ENCODE measurements around the gene TERB1. TPM values are rescaled to one million over a fixed set of nuclear protein-coding genes. Genes with fewer than 3 reads are reported as not detected.

The TERB1 gene
- total RNA-seq, 1 donor from 2014 or later: not detected

- no peak overlapping the region for H2AFZ ChIP-seq (replicated peaks)
- Mint-ChIP-seq H3K4me3 (no peak overlapping the region), H3K27ac (no peak overlapping the region), H3K4me1 (no peaks in the 10 kb centered on the region), H3K27me3 (ENCODE audit: insufficient read depth, low read depth) (no peaks in the 10 kb centered on the region), H3K36me3 (peaks cover 31% of the 10 kb centered on the region), H3K9me3 (no peaks in the 10 kb centered on the region)
- TF ChIP-seq EZH2phosphoT487 (IDR thresholded peaks at IDR 0.05): no peak
- TF ChIP-seq CTCF (IDR thresholded peaks at IDR 0.05): no peak
- TF ChIP-seq EZH2 (IDR thresholded peaks at IDR 0.05): no peak
- no peak for DNase-seq (ENCODE audit: low spot score)
- peaks cover 49% of the 10 kb centered on the region for H3K36me3 ChIP-seq
- H3K27ac ChIP-seq: no peak overlapping the region
- no peaks in the 10 kb centered on the region for H4K20me1 ChIP-seq (ENCODE audit: low read depth)
- H3K27me3 ChIP-seq: no peaks in the 10 kb centered on the region
- H3K79me2 ChIP-seq (ENCODE audit: low read depth): no peaks in the 10 kb centered on the region
- H3F3A ChIP-seq (ENCODE audit: low read depth): peaks cover 6% of the 10 kb centered on the region
- no peaks in the 10 kb centered on the region for H3K4me1 ChIP-seq
- H3K4me2 ChIP-seq: no peak overlapping the region
- no peak overlapping the region for H3K9ac ChIP-seq
- H3K4me3 ChIP-seq: no peak overlapping the region
- no peaks in the 10 kb centered on the region for H3K9me3 ChIP-seq (ENCODE audit: low read depth)
Measured at GRCh38 chr16:66809765-66810164, 8.4 kb upstream of the TERB1 start.

- no peaks in the 10 kb centered on the region for H3K4me1 ChIP-seq
- Mint-ChIP-seq H3K36me3 (peaks cover 26% of the 10 kb centered on the region), H3K9me3 (no peaks in the 10 kb centered on the region), H3K27ac (no peak overlapping the region), H3K4me1 (no peaks in the 10 kb centered on the region), H3K27me3 (ENCODE audit: insufficient read depth, low read depth) (no peaks in the 10 kb centered on the region), H3K4me3 (no peak overlapping the region)
- H3K79me2 ChIP-seq (ENCODE audit: low read depth): no peaks in the 10 kb centered on the region
- no peak overlapping the region for H3K9ac ChIP-seq
- H3F3A ChIP-seq (ENCODE audit: low read depth): peaks cover 15% of the 10 kb centered on the region
- TF ChIP-seq EZH2phosphoT487 (IDR thresholded peaks at IDR 0.05): no peak
- TF ChIP-seq EZH2 (IDR thresholded peaks at IDR 0.05): no peak
- TF ChIP-seq CTCF (IDR thresholded peaks at IDR 0.05): no peak
- no peak overlapping the region for H2AFZ ChIP-seq (replicated peaks)
- no peaks in the 10 kb centered on the region for H3K27me3 ChIP-seq
- H3K9me3 ChIP-seq (ENCODE audit: low read depth): no peaks in the 10 kb centered on the region
- no peak for DNase-seq (ENCODE audit: low spot score)
- peaks cover 24% of the 10 kb centered on the region for H3K36me3 ChIP-seq
- no peaks in the 10 kb centered on the region for H4K20me1 ChIP-seq (ENCODE audit: low read depth)
- H3K27ac ChIP-seq: no peak overlapping the region
- no peak overlapping the region for H3K4me2 ChIP-seq
- H3K4me3 ChIP-seq: no peak overlapping the region
Measured at GRCh38 chr16:66802159-66802558, 775 bp upstream of the TERB1 start.

- Mint-ChIP-seq H3K27ac (no peak overlapping the region), H3K9me3 (no peaks in the 10 kb centered on the region), H3K4me3 (no peak overlapping the region), H3K4me1 (no peaks in the 10 kb centered on the region), H3K36me3 (peaks cover 19% of the 10 kb centered on the region), H3K27me3 (ENCODE audit: insufficient read depth, low read depth) (no peaks in the 10 kb centered on the region)
- no peak for TF ChIP-seq CTCF (IDR thresholded peaks at IDR 0.05)
- TF ChIP-seq EZH2phosphoT487 (IDR thresholded peaks at IDR 0.05): no peak
- TF ChIP-seq EZH2 (IDR thresholded peaks at IDR 0.05): no peak
- no peak for DNase-seq (ENCODE audit: low spot score)
- no peaks in the 10 kb centered on the region for H3K27me3 ChIP-seq
- H3K27ac ChIP-seq: no peak overlapping the region
- H3F3A ChIP-seq (ENCODE audit: low read depth): peaks cover 15% of the 10 kb centered on the region
- H2AFZ ChIP-seq (replicated peaks): no peak overlapping the region
- H3K79me2 ChIP-seq (ENCODE audit: low read depth): no peaks in the 10 kb centered on the region
- H4K20me1 ChIP-seq (ENCODE audit: low read depth): no peaks in the 10 kb centered on the region
- no peak overlapping the region for H3K9ac ChIP-seq
- no peak overlapping the region for H3K4me2 ChIP-seq
- peaks cover 18% of the 10 kb centered on the region for H3K36me3 ChIP-seq
- H3K4me1 ChIP-seq: no peaks in the 10 kb centered on the region
- H3K9me3 ChIP-seq (ENCODE audit: low read depth): no peaks in the 10 kb centered on the region
- no peak overlapping the region for H3K4me3 ChIP-seq
Measured at GRCh38 chr16:66800856-66801255, 528 bp downstream of the TERB1 start.
